HG02588 (cell line): ENCODE measurements around the gene TULP4.
"Not testable (repeated sequence)": the region's sequence is repeated elsewhere in the genome, so short reads cannot be mapped to it uniquely, and the experiment has no call there.

Experiments
- ATAC-seq: cut with Tn5 transposase; IDR thresholded peaks from one replicate; pipeline ENCODE4 v1.9.1; 2021; ENCODE audit warnings: mild to moderate bottlenecking, moderate library complexity; ENCODE audit not compliant: unreplicated experiment

TULP4 gene

DNA sequence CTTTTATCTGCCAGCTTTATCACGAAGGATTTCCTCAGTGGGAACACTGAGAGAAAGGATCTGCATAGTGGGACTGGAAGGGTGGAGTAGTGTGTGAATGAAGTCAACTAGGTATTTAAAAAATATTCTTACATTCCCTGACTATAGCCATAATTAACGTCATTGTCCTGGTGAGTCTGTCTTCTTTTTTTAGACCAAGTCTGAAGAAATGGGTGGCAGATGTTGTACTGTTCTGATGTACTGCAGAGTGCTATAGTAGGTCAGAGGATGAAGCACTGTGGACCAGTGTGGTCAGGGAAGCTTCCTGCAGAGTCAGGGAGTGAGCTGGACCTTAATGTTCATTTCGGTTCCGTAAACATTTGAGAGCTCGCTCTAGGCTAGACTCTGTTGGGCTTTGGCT lies 11.9 kb downstream of the TULP4 start:
- ATAC-seq, result no peak

DNA sequence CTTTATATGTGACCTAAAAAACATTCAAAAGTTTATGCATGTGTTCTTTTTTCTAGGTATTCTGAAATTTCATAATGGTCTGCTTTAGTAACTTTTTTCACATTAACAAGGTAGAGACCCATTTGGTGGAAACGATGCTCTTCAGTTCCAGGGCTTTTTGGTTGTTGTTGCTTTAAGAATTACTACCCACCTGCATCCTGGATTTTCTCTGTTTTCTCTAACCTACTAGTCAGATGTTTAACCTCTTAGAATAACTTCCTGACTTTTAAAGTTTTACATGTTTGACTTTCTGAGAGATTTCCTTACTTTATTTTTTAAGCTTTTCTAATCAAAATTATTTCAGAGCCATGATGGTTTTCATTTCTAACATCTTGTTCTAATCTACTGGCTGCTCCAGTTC lies 14.9 kb downstream of the TULP4 start:
- no peak for ATAC-seq

DNA sequence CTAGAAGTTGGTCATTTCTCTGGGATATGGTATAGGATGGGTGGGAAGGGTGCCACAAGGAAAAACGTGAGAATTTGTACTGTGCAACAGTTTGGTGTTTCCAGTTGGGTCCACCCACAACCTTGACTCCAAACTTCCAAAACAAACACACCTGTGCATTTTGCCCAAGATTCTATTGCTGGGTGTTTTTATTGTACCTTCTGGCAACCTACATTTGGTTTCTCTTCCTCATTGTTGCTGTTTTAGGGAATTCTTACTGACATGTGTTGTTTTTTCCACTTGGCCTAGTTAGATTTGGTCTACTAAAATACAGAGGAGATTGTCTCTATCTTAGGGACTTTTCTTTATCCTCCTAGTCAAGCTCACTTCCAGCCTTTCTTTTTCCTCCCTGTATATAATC lies 16.7 kb downstream of the TULP4 start:
- no peak for ATAC-seq

DNA sequence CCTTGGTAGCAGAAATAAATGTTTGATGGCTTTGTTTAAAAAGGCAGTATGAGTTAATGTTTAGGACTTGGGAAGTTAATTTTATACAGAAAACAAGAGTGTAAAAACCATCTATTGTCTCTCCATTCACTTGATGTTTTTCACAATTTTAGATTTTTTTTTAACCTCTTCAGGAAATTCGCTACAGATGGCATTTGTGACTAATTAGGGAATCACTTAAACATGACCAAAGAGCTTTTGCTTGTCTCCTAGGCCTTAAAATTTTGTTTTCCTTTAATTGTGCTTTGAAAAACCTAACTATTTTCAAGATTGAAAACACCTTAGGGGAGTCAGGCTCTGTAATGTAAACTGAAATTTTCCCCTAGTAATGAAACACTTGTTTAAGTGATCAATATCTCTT lies 17.3 kb downstream of the TULP4 start:
- ATAC-seq, result no peak

DNA sequence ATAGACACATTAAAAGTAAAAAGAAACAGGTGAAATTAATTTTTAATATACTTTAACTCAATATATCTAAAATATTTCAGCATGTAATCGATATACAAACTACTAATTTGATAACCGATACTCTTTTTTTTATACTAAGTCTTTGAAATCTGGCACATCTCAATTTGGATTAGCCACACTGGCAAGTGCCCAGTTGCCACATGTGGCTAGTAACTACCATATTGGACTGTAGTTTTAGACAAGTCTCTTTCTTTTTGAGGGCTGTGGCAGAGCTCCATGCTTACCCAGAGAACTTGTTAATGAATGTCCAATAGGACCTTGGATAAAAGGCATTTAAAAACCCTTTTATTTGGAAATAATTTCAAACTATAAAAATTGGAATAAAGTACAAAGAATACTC lies 17.8 kb downstream of the TULP4 start:
- no peak for ATAC-seq

DNA sequence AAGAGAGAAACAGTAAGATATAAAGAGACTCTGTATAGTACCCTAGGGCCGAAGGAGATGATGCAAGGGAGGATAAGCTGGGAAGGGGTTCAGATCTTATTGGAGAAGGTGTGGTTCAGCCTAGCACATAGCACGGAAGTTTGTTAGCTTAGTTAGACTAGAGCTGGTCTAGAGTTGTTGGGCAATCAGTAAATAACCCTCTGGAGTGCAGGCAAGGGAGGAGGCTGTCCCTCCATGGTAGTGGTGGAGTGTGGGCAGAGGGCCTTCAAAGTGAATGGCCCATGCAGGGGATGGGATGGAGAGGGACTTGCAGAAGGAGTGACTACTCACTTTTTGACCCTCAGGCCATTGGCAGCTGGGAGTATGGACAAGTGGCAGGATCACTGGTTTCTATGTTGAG lies 20.0 kb downstream of the TULP4 start:
- ATAC-seq, result no peak

DNA sequence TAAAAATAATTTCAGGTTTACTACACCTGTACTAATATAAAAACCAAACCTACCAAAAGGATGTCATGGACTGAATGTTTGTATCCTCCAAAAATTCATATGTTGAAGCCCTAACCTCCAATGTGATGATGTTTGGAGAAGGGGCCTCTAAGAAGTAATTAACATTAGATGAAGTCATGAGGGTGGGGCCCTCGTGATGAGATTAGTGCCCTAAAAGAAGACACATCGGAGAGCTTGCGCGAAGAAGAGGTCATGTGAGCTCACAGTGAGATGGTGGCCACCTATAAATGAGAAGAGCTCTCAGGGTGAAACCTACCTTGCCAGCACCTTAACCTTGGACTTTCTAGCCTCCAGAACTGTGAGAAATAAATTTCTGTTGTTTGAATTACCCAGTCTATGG lies 20.8 kb downstream of the TULP4 start:
- ATAC-seq, result no peak

DNA sequence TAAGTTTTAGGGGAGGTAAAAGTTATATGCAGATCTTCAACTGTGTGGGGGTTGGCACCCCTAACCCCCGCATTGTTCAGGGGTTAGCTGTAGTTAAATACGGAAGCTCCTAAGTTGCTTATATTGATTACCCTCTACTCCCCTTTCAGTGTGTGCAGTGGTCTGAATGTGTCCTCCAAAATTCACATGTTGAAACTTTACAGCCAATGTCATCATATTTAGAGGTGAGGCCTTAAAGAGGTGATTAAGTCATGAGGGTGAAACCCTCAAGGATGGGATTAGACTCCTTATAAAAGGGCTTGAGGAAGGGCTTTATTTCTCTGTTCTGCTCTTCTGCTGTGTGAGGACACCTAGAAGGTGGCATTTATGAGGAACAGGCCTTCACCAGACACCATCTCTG lies 22.3 kb downstream of the TULP4 start:
- no peak for ATAC-seq

DNA sequence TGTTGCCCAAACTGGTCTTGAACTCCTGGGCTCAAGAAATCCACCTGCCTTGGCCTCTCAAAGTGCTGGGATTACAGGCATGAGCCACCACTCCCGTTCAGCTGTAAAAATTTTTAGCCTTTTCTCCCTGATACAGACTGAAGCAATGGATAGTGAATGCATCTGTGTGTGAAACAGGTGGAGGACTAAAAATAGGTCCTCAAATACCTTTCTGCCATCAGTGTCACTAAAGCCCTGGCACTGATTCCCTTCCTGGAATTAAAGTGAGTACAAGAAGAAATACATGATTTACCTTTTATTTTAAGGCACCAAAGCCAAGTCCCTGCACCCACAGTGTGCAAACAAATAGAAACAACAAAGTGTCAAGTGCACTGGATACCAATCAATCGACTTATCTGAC lies 25.1 kb downstream of the TULP4 start:
- ATAC-seq, result no peak

DNA sequence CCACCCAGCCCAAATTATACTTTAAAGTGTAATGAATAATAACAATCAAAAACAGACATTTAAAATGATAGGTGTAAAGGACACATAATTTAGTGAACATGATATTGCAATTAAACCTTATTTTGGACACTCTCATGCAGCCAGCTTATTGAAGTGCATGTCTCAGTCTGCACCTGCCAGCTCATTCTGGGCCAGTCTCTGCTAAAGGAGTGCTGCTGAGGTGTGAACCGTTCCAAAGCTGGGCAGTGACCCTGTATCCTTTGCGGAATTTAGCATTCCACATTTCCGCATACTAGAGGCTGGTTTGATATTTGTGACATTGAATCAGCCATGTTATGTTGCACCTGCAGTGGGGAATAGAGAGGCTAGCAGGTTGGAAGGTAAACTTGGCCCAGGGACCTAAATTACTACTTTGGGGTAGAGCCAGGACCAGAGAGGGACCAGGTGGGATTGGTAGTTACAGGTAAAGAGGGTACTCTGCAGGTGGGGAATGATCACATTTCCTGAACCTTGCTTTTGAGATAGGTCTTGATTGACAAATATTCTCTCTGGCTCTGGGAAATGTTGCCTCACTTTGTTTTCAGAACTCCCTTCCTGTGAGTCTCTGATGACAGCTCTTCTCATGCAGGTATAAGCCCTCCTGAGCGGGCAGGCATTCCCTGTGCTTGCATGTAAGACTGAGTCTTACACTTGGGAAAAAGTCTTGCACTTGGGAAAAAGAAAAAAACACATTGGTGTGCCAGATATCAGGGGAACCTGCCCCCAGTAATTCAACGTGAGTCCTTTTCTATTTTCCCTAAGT lies 26.2 kb downstream of the TULP4 start:
- no peak for ATAC-seq

DNA sequence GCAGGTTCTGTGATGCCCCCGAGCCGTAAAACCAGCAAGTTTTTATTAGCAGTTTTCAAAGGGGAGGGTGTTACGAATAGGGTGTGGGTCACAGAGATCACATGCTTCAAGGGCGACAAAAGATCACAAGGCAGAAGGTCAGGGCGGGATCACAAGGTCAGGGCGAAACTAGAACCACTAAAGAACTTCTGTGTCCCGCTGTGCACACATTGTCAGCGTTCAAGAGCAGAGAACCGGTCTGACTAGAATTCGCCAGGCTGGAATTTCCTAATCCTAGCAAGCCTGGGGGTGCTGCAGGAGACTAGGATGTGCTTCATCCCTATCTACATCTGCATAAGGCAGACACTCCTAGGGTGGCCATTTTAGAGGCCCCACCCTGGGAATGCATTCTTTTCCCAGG lies 26.9 kb downstream of the TULP4 start:
- not testable (repeated sequence) for ATAC-seq

DNA sequence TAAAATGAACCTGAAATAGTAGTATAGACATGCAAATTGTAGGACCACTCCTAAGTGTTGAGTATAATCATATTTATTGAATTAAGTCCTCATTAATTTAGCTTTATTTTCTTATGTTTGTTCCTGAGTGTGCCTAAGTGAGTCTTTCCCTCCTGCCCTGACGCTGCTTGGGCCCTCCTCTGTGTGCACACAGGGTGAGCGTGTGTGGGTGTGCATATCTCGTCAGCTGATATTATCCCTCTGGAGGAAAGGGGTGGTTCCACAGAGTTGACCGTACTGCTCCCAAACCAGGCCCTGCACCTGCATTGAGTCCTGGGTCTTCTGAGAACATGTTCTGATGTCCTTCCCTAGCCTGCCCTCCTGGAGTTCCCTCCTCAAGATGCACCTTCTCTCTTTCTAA lies 28.0 kb downstream of the TULP4 start:
- ATAC-seq, result no peak

DNA sequence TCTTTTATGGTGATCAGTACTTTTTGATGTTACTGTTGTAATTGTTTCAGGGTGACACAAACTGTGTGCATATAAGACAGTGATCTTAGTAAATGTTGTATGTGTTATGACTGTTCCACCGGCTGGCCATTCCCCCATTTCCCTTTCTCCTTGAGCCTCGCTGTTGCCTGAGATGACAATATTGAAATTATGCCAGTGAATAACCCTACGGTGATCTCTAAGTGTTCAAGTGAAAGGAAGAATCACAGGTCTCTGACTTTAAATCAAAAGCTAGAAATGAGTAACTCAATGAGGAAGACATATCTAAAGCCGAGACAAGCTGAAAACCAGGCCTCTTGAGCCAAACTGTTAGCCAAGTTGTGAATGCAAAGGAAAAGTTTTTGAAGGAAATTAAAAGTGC lies 32.3 kb downstream of the TULP4 start:
- peak; percentile 60 for ATAC-seq

DNA sequence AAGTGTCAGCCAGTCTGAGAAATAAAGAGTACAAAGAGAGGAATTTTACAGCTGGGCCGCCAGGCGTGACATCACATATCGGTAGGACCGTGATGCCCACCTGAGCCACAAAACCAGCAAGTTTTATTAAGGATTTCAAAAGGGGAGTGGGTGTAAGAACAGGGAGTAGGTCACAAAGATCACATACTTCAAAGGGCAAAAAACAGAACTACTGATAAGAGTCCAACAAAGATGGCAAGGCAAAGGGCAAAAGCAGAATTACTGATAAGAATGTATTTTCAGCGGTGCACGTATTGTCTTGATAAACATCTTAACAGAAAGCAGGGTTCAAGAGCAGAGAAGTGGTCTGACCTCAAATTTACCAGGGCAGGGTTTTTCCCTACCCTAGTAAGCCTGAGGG lies 33.2 kb downstream of the TULP4 start:
- not testable (repeated sequence) for ATAC-seq

DNA sequence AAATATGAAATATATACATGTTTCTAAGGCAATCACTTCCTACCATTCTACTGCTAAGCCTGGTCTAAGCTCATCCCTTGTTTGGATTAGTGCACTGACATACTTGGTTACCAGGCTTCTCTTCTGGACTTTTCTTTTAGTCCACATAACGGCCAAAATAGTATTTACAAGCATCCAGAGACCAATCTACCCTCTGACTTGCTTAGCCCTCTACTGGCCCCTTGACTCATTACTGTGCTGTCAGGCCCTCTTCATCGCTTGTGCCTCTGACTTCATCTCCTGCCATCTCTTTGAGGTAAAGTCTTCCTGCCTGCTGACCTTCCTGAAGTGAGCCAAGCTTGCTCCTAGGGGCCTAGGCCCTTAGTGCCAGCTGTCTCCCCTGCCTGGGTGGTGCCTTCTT lies 35.1 kb downstream of the TULP4 start:
- ATAC-seq, result no peak

DNA sequence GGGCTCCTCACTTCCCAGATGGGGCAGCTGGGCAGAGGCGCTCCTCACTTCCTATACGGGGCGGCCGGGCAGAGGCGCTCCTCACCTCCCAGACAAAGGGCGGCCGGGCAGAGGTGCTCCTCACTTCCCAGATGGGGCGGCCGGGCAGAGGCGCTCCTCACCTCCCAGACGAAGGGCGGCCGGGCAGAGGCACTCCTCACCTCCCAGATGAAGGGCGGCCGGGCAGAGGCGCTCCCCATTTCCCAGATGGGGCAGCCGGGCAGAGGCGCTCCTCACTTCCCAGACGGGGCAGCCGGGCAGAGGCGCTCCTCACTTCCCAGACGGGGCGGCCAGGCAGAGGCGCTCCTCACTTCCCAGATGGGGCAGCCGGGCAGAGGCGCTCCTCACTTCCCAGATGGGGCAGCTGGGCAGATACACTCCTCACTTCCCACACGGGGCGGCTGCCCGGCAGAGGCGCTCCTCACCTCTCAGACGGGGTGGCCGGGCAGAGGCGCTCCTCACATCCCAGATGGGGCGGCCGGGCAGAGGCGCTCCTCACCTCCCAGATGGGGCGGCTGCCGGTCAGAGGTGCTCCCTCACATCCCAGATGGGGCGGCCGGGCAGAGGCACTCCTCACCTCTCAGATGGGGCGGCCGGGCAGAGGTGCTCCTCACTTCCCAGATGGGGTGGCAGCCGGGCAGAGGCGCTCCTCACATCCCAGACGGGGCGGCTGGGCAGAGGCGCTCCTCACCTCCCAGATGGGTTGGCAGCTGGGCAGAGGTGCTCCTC lies 36.7 kb downstream of the TULP4 start:
- ATAC-seq, result not testable (repeated sequence)

DNA sequence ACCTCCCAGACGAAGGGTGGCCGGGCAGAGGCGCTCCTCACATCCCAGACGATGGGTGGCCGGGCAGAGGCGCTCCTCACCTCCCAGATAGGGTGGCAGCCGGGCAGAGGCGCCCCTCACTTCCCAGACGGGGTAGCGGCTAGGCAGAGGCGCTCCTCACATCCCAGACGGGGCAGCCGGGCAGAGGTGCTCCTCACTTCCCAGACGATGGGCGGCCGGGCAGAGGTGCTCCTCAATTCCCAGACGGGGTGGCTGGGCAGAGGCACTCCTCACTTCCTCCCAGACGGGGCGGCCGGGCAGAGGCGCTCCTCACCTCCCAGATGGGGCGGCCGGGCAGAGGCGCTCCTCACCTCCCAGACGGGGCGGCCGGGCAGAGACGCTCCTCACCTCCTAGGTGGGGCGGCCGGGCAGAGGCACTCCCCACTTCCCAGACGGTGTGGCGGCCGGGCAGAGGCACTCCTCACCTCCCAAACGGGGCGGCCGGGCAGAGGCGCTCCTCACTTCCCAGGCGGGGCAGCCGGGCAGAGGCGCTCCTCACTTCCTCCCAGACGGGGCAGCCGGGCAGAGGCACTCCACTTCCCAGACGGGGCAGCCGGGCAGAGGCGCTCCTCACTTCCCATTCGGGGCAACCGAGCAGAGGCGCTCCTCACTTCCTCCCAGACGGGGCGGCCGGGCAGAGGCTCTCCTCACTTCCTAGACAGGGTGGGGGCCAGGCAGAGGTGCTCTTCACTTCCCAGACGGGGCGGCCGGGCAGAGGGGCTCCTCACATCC lies 37.4 kb downstream of the TULP4 start:
- ATAC-seq, result not testable (repeated sequence)

DNA sequence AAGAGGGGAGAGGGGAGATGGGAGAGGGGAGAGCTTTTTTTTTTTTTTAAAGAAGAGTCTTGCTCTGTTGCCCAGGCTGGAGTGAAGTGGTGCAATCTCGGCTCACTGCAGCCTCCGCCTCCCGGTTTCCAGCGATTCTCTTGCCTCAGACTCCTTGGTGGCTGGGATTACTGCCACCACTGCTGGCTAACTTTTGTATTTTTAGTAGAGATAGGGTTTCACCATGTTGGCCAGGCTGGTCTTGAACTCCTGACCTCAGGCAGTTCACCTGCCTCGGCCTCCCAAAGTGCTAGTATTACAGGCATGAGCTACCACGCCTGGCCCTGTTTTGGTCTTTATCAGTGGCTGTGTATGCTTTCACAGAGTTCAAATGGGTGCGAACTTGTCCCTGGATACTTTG lies 38.5 kb downstream of the TULP4 start:
- ATAC-seq, result not testable (repeated sequence)

DNA sequence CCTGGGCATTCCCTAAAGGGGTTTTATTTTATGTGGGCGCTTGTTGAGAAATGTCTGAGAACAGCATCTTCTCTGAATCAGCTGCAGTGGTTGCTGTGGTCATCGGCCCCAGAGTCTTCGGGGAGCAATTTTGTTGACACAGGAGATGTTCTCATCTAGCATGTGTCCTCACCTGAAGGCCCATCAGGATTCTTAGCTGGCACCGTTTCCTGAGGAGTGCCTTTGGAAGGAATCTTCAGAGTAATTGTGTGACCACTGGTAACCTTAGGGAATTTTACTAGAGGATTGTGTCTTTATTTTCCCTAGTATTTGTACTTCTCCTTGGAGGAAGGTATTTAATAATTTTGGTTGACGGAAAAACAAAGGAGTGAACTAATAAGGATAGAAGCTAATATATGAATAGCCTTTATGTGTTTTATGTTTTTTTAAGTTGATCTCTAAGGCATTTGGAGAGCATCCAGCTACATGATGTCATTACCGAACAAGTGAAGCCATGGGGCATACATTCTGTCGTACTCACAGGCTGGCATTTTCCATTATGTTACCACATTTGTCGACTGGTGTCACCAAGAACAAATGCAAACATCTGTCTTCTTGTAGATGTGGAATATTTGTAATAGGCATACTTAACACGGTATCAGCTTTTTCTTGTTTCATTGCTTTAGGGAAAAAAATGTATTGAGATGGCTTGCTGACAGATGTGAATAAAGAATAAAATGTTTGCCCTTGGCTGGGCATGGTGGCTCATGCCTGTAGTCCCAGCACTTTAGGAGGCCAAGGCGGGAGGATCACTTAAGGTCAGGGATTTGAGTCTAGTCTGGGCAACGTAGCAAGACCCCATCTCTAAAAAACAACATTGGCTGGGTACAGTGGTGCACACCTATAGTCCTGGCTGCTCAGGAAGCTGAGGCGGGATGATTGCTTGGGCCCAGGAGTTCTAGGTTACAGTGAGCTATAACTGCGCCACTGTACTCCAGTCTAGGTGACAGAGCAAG lies 41.9 kb downstream of the TULP4 start:
- ATAC-seq, result no peak
